NCI-H345 (cell line): Measurements from ENCODE around the gene ZFYVE26.
"Not testable (repeated sequence)": the region's sequence is repeated elsewhere in the genome, so short reads cannot be mapped to it uniquely, and the experiment has no call there.

ENCODE experiments used
- DNase-seq: peaks from one replicate; lab custom pipeline; 2025; lab: John Stamatoyannopoulos, UW

The ZFYVE26 gene

DNA sequence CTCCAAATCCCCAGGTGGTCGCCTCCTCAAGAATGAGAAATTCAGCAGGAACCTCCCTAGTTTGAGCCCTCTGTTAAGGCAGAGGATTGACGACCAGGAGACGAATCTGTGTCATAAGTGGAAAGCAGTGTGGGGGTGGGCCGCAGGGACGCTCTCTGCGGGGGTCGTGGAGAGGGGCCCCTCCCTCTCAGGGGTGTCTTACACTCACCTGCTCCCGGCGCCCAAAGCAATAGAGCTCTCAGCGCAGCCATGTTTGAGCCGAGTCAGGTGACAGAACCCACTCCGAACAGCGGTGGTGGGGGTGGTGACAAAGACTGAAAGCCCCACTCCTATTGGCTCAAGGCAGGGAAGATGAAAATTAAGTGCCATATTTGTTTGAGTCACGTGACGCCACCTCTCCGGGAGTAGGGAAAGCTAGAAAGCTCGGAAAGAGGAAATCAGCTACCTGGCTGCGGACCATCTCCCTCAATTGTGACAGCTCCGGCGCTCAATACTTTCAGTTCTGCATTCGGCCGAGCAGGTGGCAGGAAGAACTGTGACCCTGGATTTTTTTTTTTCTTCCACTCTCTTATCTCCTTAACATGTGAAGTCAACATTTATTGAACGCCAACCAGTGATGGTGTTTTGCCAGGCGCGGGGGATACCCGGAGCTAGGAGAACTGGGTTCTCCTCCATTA lies at the start of gene ZFYVE26:
Gene ZFYVE26 (minus strand): TSS at position 265 of the 677 bp plus-strand sequence. CDS start 627 bp downstream, outside the sequence.
- peak; percentile 99 for DNase-seq

DNA sequence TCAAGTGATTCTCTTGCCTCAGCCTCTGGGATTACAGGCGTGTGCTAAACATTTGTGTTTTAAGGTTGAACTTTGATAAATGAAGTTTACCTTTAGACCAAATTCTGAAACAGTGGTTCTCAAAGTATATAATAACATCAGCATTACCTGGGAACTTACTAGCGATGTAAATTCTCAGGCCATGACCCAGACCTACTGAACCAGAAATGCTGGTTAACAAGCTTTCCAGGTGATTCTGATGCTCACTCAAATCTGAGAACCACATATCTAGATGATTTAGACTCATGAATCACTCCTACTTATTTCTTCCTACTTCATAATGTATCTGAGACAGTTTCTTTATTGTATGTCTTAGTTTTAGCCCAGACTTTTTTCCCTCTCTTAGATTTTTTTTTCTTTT lies 46.8 kb upstream of the ZFYVE26 start:
- no peak for DNase-seq

DNA sequence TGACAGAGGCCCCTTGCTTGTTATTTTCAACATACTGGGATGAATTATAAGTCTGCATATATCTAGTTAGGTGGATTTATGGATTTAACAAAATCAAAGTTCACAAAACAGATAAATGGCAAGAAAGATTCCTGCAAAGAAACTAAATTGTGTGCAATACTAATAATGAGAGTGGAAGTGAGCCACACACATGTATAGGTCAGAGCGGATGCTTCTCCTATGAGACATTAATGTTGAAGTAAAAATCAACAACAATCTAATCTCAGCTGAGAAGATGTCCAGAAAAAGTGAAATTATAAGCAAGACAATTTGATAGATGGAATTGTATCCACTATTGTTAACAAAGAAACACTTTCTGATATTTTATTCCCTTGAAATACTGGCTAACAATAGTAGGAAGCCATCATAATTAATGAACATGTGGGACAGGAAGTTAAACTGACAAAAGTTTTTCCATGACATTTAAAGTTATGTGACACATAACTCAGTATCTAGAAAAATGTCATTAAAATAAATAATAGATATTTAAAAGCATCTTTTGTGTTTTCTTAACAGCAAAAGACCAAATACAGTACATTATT lies 42.9 kb upstream of the ZFYVE26 start:
- DNase-seq = no peak

DNA sequence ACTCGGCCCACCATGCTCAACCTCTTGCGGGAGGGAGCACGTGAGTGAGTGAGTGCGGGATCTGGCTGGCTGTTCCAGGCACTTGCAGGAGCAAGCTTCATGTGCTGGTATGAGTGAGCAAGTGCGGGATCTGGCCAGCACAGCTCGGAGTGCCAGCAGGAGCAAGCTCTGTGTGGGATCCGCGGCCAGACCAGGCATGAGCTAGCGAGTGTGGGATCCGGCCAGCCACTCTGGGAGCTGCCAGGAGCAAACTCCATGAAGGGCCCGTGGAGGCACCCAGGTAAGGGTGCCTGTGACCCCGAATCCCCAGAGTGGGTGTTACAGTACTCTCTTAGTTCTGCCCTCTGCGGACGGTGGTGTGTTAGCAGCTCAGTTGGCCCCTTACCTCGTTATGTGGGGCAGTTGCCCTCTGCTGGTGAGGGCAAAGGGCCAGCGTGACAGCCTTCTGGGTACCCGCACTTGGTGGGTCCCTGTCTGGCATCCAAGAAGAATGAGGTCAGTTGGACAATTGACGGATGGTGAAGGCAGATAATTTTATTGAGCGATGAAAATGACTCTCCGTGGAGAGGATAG lies 41.5 kb upstream of the ZFYVE26 start:
- DNase-seq = no peak

DNA sequence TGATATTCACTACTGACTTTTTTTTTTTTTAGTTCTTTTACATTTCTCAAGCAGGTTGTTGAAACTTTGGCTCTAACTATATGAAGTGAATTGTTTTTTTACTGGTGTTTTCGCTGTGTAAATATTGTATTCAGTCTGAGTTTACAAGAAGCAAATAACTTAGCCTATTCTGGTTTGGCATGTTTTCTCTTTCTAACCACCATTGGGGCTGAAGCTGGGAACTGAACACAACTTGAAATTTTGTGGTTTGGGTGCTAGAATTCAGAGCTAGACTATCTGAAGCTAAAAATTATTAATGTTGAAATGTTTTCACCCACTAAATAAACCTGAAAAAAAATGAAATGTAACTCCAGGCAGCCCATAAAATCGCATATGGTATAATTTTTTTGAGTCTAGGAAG lies 40.4 kb upstream of the ZFYVE26 start:
- no peak for DNase-seq

DNA sequence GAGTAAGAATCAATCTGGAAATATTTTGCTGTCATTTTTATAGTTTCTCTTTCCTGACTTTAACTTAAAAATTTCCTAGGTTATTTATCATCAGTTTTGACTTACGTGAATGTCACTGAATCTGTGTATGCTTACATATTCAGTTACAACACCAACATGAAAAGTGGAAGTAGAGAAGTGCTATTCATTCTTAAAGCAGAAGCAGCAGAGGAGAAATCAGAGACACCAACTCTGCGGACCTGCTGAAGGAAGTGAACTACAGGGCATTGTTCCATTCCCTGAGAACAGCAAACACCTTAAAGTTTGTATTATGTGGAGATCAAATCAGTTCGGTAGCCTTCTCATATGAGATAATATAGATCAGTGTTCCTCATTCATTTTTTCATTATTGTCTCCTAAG lies 37.3 kb upstream of the ZFYVE26 start:
- no peak for DNase-seq

DNA sequence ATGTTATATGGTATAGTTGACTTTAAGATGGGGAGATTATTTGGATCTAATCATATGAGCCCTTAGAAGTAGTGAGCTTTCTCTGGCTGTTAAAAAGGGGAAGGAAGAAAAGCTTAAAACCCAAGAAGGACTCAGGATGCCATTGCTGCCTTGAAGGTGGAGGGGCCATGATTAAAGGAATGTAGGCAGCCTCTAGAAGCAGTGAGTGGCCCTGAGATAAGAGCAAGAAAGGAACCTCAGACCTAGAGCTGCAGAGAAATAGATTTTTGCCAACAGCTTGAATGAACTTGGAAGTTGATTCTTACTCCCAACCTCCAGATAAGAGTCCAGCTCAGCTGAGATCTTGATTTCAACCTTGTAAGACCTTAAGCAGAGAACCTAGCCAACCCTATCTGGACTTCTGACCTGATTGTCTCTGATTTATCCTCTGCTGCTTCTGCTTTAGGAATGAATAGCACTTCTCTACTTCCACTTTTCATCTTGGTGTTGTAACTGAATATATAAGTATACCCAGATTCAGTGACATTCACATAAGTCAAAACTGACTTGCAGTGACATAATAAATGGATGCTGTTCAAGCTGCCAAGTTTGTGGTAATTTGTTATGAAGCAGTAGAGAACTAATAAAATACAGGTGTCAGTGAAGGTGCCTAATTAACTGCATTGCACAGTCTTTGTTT lies 36.7 kb upstream of the ZFYVE26 start:
- no peak for DNase-seq

DNA sequence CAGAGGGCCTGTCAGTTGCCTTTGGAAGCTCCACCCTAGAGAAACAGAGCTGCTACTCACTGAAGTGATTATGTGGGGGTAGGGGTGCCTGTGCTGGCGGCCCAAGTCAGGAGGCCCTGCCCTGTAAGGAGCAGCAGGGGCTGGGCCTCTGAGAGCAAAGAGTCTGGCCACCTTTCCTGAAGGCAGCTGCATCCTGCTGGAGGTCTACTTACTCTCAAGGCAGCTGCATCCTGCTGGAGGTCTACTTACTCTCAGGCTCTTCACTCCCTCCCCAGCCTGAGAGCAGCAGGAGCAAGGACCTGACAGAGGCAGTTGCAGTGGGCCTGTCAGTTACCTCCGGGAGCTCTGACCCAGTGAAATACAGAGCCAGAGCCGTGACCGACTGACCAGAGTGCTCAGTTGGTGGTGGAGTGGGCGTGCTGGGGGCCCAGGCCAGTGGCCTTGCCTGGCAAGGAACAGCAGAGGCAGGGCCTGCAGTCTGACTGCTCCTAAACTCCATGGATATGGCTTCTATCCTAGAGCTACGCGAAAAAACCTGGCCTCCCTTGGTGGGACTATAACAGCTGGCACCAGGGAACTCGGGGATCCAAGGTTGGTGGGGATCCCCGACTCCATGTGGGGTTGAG lies 35.5 kb upstream of the ZFYVE26 start:
- no peak for DNase-seq

DNA sequence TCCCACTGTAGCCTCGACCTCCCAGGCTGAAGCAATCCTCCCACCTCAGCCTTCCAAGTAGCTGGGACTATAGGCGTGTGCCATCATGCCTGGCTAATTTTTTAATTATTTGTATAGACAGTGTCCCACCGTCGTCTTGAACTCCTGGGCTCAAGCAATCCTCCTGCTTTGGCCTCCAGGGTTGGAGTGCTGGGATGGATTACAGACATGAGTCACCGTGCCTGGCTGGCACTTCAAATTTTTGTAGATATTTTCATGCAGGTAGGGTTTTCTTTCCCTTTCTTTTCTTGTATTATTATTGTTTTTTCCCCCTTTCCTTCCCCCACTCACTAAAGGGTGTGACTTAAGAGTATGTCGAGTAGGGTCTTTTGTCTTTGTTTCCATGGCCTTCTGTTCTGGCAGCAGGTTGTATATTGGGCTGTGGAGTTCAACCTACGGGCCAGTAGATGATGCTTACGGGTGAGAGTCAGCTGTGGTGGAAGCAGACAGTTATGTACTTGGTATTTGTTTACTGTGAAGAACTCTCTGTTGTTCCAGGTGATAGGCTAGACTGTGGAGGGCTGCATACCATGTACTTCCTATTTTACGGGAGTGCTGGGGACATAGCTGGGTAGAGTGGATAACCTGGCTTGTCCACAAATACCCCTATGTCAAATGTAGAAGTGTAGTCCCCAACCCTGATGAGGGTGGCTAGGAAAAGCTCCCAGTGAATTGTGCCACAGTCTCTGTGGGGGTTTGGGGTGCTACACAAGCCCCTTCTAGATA lies 33.9 kb upstream of the ZFYVE26 start:
- DNase-seq = no peak

DNA sequence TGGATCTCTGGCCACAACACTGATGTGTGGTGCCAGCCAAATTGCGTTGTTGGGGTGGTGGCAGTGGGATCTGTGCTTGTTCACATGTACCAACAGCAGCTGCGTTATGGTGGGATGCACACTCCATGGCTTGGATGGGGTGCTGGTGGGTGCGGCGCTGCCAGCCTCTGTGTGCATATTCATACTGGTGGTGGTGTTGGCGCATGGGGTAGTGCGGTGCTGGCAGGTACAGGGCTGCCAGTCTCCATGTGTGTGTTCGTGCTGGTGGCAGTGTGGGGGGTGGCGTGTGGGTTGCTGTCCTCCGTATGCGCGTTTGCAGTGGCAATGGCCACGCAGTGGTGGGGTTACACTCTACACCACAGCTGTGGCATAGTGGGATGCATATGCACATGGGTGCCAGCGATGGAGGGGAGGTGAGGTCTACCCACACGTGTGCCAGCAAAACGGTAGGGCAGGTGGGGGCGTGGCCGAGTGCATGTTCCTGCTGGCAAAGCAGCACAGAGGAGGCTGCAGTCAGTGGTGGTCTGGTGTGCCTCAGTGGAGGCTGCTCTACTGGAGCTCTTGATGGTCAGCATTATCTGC lies 29.7 kb upstream of the ZFYVE26 start:
- DNase-seq = no peak

DNA sequence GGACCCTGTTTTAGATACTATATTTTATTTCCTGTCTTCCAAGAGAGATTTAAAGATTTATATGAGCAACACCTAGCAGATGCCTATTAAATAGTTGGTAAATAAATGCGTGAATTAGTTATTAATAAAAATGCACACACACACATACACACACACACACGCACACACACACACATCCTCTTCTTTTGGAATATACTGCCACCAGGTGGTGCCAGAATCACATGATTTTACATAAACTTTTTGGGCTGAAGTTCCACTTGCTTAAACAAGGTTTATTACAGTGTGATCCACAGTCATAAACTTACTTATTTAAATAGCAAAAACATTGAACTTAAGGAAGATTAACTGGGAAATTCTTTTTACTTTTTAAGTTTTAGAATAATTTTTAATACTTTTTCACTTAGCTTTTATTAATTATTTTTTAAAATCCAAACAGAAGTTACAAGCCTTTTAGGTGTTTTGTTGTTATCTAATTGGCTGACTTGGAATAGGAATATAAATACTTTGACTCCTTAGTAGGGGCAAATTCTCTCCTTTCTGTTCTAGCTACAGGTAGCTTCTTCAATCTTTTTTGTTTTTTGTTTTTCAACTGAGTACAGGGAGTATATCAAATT lies 20.7 kb upstream of the ZFYVE26 start:
- DNase-seq = peak; percentile 47

DNA sequence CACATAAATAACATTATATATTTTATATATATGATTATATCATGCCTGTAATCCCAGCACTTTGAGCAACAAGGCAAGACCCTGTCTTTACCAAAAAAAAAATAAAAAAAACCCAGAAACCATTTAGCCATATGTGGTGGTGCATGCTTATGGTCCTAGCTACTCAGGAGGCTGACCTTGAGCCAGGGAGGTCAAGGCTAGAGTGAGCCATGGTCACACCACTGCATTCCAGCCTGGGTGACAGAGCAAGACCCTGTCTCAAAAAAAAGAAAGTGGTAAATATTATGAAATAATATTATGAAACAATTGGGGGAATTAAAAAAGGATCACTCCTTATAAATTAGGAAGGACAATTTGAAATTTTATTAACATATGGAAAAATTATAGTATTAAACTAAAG lies 19.2 kb upstream of the ZFYVE26 start:
- DNase-seq = no peak

DNA sequence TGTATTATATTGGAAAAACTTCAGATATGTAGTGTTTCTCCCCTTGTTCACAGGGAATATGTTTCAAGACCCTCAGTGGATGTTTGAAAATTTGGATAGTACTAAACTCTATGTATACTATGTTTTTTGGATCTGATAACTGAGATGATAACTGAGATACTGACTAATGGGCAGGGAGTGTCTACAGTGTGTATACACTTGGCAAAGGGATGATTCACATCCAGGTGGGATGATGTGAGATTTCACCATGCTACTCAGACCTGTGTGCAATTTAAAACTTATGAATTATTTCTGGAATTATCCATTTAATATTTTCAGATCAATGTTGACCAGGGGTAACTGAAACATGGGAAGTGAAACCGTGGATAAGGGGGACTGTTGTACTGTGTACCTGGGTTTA lies 17.0 kb upstream of the ZFYVE26 start:
- DNase-seq = no peak

DNA sequence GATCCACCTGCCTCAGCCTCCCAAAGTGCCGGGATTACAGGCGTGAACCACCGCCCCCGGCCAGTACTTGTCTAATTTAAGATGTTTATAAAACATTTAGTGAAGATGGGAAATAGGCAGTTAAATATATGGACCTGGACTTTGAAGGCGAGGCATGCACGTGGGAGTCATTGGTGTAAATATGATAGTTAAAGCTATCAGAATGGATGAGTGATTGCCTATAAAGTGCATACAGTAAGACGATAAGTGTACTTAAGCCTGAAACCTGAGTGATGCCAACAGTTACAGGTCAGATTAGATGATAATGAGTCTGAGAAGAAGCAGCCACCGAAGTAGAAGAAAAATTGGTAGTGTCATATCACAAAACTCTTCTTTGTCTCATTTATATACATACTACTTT lies 14.7 kb upstream of the ZFYVE26 start:
- DNase-seq = no peak

DNA sequence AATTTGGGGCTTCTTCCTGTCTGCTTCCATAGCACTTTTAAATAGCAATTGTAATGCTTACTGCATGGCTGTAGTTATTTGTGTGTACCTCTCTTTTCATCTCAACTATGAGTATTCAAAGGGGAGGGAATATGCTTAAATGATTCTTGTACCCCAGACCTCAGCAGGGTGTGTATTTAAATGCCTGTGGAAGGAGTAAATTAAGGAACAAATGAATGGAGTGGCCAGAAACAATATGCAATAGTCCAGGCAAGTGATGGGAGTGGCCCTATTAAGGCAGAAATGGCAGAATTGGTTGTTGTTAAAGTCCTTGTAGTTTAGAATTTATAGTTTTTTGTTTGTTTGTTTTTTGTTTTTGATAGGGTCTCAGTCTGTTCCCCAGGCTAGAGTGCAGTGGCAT lies 4.7 kb upstream of the ZFYVE26 start:
- no peak for DNase-seq

DNA sequence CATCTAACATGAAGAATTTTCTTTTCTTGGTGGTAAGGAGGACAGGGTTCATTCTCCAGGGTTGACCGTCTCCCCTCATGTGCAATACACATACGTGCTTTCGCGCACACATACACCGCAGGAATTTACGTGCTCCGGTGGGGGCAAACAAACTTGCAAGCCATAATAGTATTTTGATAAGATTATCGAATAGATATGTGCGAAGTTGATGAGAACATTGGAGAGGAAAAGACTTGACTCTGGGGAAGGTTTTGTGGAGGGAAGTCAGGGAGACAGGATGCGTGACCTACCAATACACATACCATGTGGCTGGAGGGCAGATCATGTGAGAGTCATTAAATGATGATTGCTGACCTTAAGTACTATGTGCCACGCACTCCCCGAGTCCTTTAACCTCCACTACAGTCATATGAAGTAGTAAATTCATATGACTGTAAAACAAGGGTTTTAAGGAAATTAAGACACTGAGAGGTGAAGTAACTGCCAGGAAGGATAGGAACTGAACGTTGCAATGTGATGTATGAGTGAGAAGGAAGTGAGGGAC lies 4.1 kb upstream of the ZFYVE26 start:
- peak; percentile 16 for DNase-seq

DNA sequence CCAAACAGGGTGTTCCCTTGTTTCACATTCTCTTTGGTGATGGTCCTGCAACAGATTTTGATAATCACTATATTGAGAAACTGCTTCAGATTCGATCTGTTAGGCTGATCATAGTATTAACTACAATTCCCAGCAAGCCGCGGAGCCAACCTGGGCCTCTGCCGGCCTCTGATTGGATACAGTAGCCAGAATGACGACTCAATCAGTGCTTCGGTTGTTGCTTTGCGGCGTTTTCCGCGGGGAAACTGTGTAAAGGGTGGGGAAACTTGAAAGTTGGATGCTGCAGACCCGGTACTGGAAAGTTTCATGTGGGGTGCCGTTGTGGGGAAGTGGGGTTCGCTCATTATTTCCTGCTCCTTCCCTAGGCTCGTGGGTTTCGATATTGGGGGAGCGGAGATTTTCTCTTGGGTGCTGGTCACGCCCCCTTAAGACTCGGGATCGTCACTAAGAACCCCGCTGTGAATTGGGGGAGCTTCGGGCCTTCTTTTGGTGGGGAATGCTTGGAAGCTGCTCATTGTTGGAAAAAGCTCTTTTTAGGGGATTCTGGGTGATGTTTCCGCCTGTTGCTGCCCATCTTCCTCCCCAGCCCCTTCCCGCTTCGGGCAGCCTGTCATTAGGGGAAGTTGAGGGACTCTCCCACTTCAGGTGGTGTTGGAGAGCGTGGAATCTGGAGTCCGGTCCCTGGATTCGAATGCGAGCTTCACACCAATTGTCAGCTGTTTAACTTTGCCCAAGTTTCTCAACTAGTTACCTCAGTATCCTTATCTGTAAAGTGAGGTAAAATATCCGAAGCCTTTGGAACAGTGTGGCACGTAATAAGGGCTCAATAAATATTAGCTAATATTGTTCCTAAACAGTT lies 3.4 kb upstream of the ZFYVE26 start, which contains the start of gene RAD51B:
Gene RAD51B (plus strand): TSS at position 217 of the 859 bp plus-strand sequence.
- peak; percentile 92 for DNase-seq

DNA sequence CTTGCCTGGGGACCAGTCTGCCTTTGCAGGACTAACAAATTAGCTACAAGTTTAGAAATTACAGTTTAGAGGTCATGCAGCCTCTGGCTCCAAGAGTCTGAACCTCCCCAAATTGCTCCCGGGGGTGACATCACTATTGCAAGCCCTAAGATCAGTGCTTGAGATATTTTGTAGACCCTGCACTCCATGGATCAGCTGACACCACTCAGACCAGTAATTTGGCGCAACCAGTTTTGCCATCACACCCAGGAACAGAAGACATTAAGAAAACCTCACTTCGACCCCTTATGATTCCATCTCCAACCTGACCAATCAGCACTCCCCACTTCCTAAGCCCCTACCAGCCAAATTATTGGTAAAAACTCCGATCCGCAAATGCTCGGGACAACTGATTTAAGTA lies 2.1 kb upstream of the ZFYVE26 start:
- DNase-seq = not testable (repeated sequence)

DNA sequence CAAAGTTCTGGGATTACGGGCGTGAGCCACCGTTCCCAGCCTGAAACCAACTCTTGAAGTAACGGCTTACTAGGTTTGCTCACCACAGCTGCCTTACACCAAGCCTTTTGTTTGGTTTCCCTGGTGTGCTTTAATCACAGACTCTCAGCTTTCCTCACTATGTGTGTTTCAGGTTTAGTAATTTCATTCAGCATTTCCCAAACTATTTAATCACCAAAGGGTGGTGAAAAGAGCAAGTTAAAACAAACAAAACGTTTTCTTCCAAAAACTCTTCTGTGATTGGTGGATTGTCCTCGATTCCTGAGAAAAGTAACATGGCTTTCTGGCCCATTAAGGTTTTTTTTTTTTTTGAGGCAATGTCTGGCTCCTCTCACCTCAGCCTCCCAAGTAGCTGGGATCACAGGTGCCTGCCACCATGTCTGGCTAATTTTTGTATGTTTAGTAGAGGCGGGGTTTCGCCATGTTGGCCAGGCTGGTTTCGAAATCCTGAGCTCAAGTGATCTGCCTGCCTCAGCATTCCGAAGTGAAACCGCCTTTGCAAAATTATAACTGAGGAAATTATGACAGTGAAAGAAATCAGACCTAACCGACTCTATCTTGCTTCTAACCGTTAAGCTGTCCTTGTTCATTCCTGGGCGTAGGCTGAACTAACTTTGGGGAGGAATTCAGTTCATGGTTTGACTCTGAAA lies 1.5 kb upstream of the ZFYVE26 start:
- DNase-seq = no peak
